ENCODE results near the gene CANT1.
"Not testable (repeated sequence)": the region's sequence is repeated elsewhere in the genome, so short reads cannot be mapped to it uniquely, and the experiment has no call there.

CANT1 gene

GRCh38 chr17:78954684-78955083 is 54.9 kb downstream of the CANT1 start:
- DNase-seq = no peak

- no peak for DNase-seq
Measured at GRCh38 chr17:78953356-78954350, 55.9 kb downstream of the CANT1 start.

- DNase-seq = no peak
Measured at GRCh38 chr17:78952706-78953105, 56.9 kb downstream of the CANT1 start.

- DNase-seq = no peak
Measured at GRCh38 chr17:78951967-78952551, 57.5 kb downstream of the CANT1 start.

GRCh38 chr17:78950870-78951269 is 58.7 kb downstream of the CANT1 start:
- DNase-seq = no peak

GRCh38 chr17:78947235-78948149 is 62.1 kb downstream of the CANT1 start:
- no peak for DNase-seq

GRCh38 chr17:78946631-78947030 is 62.9 kb downstream of the CANT1 start:
- DNase-seq = no peak

GRCh38 chr17:78946131-78946530 is 63.4 kb downstream of the CANT1 start:
- DNase-seq = no peak

- not testable (repeated sequence) for DNase-seq
Measured at GRCh38 chr17:78945455-78945854, 64.1 kb downstream of the CANT1 start.

GRCh38 chr17:78944956-78945355 is 64.6 kb downstream of the CANT1 start:
- DNase-seq = no peak

- no peak for DNase-seq
Measured at GRCh38 chr17:78944026-78944425, 65.5 kb downstream of the CANT1 start.
